Heart right ventricle (tissue), 16 donors: ENCODE results near the gene EYA3. TPM values are rescaled to one million over a fixed set of nuclear protein-coding genes. Genes with fewer than 3 reads are reported as not detected.

Experiments
- ATAC-seq, 8 donors: fragments of 200-7000 bp; cut with Tn5 transposase; one replicate each; pipeline ENCODE4 v1.9.1; 2020; ENCODE audit warnings: mild to moderate bottlenecking in 8 of 8, moderate library complexity in 8 of 8, moderate number of reproducible peaks in 1 of 8
- DNase-seq, 2 donors: peaks; one replicate each; pipeline ENCODE4 v3.0.0-alpha.2; 2020
- H3K27ac ChIP-seq, 10 donors: fragments of 200-600 bp; sonication (generic) in 2 of 10; one replicate each; pipeline versions ENCODE4 v1.5.0 to v1.8.0; 2020 to 2022; ENCODE audit warnings: mild to moderate bottlenecking in 3 of 10
- H3K27me3 ChIP-seq, 7 donors: fragments of 200-600 bp; one replicate each; pipeline ENCODE4 v1.8.0; 2021 to 2022; ENCODE audit warnings: mild to moderate bottlenecking in 2 of 7
- H3K36me3 ChIP-seq, 9 donors: fragments of 200-600 bp; sonication (generic) in 1 of 9; one replicate each; pipeline versions ENCODE4 v1.5.0 to v1.8.0; 2020 to 2022; ENCODE audit warnings: mild to moderate bottlenecking in 2 of 9
- H3K4me1 ChIP-seq, 9 donors: fragments of 200-600 bp; sonication (generic) in 1 of 9; one replicate each; pipeline versions ENCODE4 v1.5.0 to v1.8.0; 2020 to 2022; ENCODE audit warnings: mild to moderate bottlenecking in 4 of 9
- H3K4me3 ChIP-seq, 10 donors: fragments of 200-600 bp; sonication (generic) in 2 of 10; one replicate each; pipeline versions ENCODE4 v1.5.0 to v1.8.0; 2020 to 2022; ENCODE audit warnings: mild to moderate bottlenecking in 7 of 10, moderate library complexity in 2 of 10
- H3K9me3 ChIP-seq, 11 donors: fragments of 200-600 bp in 10 of 11; sonication (generic) in 2 of 11; one replicate each; pipeline versions ENCODE4 v1.5.0 to v1.8.0; 2013 to 2022; ENCODE audit warnings: mild to moderate bottlenecking in 2 of 11, control low read depth in 1 of 11, moderate library complexity in 1 of 11
- CTCF ChIP-seq, 9 donors: fragments of 200-600 bp; sonication (generic) in 2 of 9; IDR thresholded peaks; one replicate each; pipeline versions ENCODE4 v1.5.0 to v1.8.0; 2021 to 2022; ENCODE audit warnings: antibody characterized with exemption in 9 of 9, mild to moderate bottlenecking in 5 of 9, moderate library complexity in 1 of 9
- WGBS, 2 donors: extraction: QIAGEN DNeasy Blood & Tissue Kit; methylation state at CpG; one replicate each; pipeline ENCODE4 v1.1.7; 2013; ENCODE audit warnings: inconsistent platforms in 1 of 2; 5-methylcytosine and 5-hydroxymethylcytosine counted together
- intact Hi-C, 10 donors: fragments of 100-400 bp; cut with DNase I; formaldehyde crosslinking; loops; one replicate each; pipeline versions ENCODE4 v1.11.1 to v1.14.2; 2022
- polyA plus RNA-seq, 2 donors: library from polyadenylated mRNA; stranded (reverse); fragments of 200-250 nt; gene quantifications; one replicate each; pipeline ENCODE4 v1.2.3, GENCODE V29; 2013
- total RNA-seq, 10 donors: library from RNA; stranded (reverse); fragmentation: NEBNext Ultra II Directional in 3 of 10; extraction: Animal tissue kit (Norgen Biotek cat#: 25700) in 3 of 10; gene quantifications; one replicate each; pipeline versions ENCODE4 v1.2.1 to v1.2.4, GENCODE V29; 2021 to 2023
- donor health status: Arrhythmogenic right ventricular cardiomyopathy.
- donor health status: ischemic (EF 13 %, LVEDD 7.1; RV severe dilation, severe dysfunction).
- donor health status: healthy with polysubstance abuse.
- donor health status: DM: no; HTN: yes; CAD: no.
- donor health status: DM: no; HTN: no; CAD: no.
- donor health status: ischemic (EF 25% LVEDD 6.9; RV normal size, moderate dysfunction).
- donor health status: ischemic (EF 25% LVEDD 5.7; RV mildly dilated, moderate dysfunction).
- donor health status: healthy.
- donor health status: DM: yes; HTN: yes; CAD: no.
- donor health status: Ischemic cardiomyopathy.
- donor health status: ischemic (EF 35%, LVEDD 5.7; RV mildly dilated, moderate dysfunction).
- donor health status: nonischemic (EF 11% LVEDD 7.7; RV severe dilation, severe dysfunction).
- donor health status: DM: yes; HTN: yes; CAD: no.
- donor health status: PGD.
- donor health status: ischemic (EF 29% LVEDD 5.4; RV normal size, mild dysfunction).
- donor health status: nonischemic (EF 23%, LVEDD 6.1; RV moderate dilation, normal function).

The EYA3 gene
- total and polyA plus RNA-seq, 12 donors, result 3.6 to 22.1 (median 17.3) TPM

GRCh38 chr1:28096210-28097099 lies 8.0 kb upstream of the EYA3 start:
- ATAC-seq (no peak), DNase-seq (no peak)
- TF ChIP-seq CTCF (IDR thresholded peaks at IDR 0.05), result no peak
- intact Hi-C loops, result no loop called here
- Histone ChIP-seq H3K27ac (no peak overlapping the region), H3K4me3 (no peak overlapping the region), H3K4me1 (peaks cover 0 to 11% (median 0%) of the 10 kb centered on the region in 9 donors), H3K27me3 (peaks cover 0 to 8% (median 0%) of the 10 kb centered on the region in 7 donors), H3K36me3 (no peaks in the 10 kb centered on the region), H3K9me3 (no peaks in the 10 kb centered on the region)
- 74 to 79% methylated on average over 17 of the region's 17 CpGs for WGBS, 2 donors

- WGBS, 2 donors, result 47 to 48% methylated on average over 6 of the region's 6 CpGs
- no peaks in the 10 kb centered on the region for H3K36me3 ChIP-seq
- ATAC-seq, result no peak
- intact Hi-C loops, result loop anchor here in 9 of 10 donors (2.0 to 5.0 kb wide), 2 partner anchors 116 to 118 kb away; no protein-coding TSS in a partner anchor
- peak; percentile 46 to 69 for DNase-seq
- peak; percentile 38 to 87 (median 75) for TF ChIP-seq CTCF (IDR thresholded peaks at IDR 0.05)
- H3K4me1 ChIP-seq, result peaks cover 0 to 31% (median 24%) of the 10 kb centered on the region in 9 donors
- H3K9me3 ChIP-seq, result no peaks in the 10 kb centered on the region
- peak overlapping the region in 1 of 10 donors; percentile 4 for H3K27ac ChIP-seq
- peaks cover 0 to 8% (median 0%) of the 10 kb centered on the region in 7 donors for H3K27me3 ChIP-seq
- H3K4me3 ChIP-seq, result no peak overlapping the region
Observed at GRCh38 chr1:28091043-28091781, 2.8 kb upstream of the EYA3 start.

- TF ChIP-seq CTCF (IDR thresholded peaks at IDR 0.05), result peak in 1 of 9 donors; percentile 25
- no peak for DNase-seq
- H3K27ac ChIP-seq, result peak overlapping the region; percentile 48 to 94 (median 86)
- peak overlapping the region; percentile 35 to 94 (median 80) for H3K4me3 ChIP-seq
- H3K9me3 ChIP-seq, result no peaks in the 10 kb centered on the region
- peaks cover 0 to 45% (median 33%) of the 10 kb centered on the region in 9 donors for H3K4me1 ChIP-seq
- ATAC-seq, result peak in 6 of 8 donors; percentile 6 to 20 (median 9)
- intact Hi-C loops, result loop anchor here in 1 of 10 donors (5.0 kb wide), 1 partner anchor 230 kb away; no protein-coding TSS in a partner anchor
- no peaks in the 10 kb centered on the region for H3K36me3 ChIP-seq
- peaks cover 0 to 8% (median 0%) of the 10 kb centered on the region in 7 donors for H3K27me3 ChIP-seq
- WGBS, 2 donors, result 2 to 5% methylated on average over 16 of the region's 16 CpGs
Observed at GRCh38 chr1:28087614-28088167, 719 bp downstream of the EYA3 start.

GRCh38 chr1:28086651-28087050 lies 1.8 kb downstream of the EYA3 start:
- intact Hi-C loops, result loop anchor here in 1 of 10 donors (5.0 kb wide), 1 partner anchor 229 kb away; no protein-coding TSS in a partner anchor

More at GRCh38 chr1:28086651-28087050, 1.8 kb downstream of the EYA3 start:
- H3K4me1 ChIP-seq, result peaks cover 0 to 45% (median 33%) of the 10 kb centered on the region in 9 donors
- H3K36me3 ChIP-seq, result no peaks in the 10 kb centered on the region
- H3K4me3 ChIP-seq, result peak overlapping the region in 1 of 10 donors; percentile 74
- 50 to 59% methylated on average over 1 of the region's 1 CpG for WGBS, 2 donors
- no peaks in the 10 kb centered on the region for H3K9me3 ChIP-seq
- no peak for TF ChIP-seq CTCF (IDR thresholded peaks at IDR 0.05)
- ATAC-seq (no peak), DNase-seq (no peak)
- no peaks in the 10 kb centered on the region for H3K27me3 ChIP-seq
- peak overlapping the region in 1 of 10 donors; percentile 82 for H3K27ac ChIP-seq
